NCI-H2196 treated with DMSO at 0.1 percent for 48 hours (cell line): Measurements from ENCODE around the gene TEX19.

Source experiments
- DNase-seq: peaks from one replicate; lab custom pipeline; 2025; ENCODE audit not compliant: unreplicated experiment; lab: John Stamatoyannopoulos, UW

The TEX19 gene

DNA sequence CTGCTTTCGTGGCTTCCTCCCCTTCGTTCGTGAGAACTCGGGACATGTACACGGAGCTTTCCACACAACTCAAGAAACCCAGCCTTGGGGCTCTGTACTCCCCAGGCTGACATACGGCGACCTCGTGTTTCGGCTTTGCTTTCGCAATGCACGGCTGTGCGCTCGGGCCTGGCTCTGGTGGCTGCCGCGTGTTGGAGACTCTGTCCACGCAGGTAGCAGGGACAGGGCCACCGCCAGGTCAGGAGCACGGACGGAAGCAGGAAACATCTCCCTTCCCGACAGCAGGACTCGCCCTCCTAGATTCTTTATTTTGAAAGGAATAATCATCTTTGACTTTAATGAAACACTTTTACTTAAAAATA, 29.9 kb downstream of the TEX19 start:
- no peak for DNase-seq

DNA sequence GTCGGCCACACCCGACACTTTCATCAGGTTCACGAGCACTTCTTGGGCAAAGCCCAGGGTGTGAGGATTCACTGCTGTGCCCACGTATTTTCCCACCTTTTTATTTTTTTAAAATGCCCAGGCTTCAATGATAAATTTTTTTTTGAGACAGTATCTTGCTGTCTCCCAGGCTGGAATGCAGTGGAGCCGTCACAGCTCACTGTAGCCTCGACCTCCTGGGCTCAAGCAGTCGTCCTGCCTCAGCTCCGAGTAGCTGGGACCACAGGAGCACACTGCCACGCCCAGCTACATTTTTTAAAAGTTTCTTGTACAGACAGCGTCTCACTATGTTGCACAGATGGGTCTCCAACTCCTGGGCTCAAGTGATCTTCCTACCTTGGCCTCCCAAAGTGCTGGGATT, 30.3 kb downstream of the TEX19 start:
- DNase-seq, result no peak

DNA sequence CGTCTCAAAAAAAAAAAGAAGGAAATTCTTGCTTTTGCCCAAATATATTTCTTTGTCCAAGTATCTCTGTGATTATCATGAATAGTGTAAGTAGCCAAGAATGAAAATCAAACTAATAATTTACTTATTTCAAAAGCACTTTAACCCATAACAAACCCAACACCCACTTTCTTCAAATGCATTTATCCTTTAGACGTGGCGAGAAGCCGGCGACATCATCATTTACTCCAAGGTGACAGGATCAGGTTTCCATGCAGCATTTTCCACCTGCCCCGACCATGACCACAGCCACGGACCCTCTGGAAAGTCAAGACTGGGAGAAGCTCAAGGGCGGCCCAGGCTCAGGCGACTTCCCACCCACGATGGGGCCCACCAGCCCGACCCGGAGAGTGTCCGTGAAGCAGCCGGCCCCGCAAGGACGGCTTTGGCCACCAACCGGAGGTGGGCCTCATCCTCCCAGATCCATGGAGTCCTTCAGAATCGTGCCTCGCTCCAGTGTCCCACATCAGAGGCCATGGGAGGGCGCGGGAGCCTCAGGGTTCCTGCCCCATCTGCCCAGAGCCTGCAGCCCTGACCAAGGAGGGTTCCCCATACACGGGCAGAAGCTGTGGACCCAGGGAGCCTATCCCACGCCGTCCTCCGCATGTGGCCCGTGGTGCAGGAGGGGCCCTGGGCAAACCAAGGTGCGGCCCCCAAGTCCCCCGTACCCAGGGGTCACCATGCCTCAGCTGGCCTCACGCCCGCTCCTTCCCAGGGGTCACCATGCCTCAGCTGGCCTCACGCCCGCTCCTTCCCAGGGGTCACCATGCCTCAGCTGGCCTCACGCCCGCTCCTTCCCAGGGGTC, 31.2 kb downstream of the TEX19 start:
- DNase-seq, result no peak

DNA sequence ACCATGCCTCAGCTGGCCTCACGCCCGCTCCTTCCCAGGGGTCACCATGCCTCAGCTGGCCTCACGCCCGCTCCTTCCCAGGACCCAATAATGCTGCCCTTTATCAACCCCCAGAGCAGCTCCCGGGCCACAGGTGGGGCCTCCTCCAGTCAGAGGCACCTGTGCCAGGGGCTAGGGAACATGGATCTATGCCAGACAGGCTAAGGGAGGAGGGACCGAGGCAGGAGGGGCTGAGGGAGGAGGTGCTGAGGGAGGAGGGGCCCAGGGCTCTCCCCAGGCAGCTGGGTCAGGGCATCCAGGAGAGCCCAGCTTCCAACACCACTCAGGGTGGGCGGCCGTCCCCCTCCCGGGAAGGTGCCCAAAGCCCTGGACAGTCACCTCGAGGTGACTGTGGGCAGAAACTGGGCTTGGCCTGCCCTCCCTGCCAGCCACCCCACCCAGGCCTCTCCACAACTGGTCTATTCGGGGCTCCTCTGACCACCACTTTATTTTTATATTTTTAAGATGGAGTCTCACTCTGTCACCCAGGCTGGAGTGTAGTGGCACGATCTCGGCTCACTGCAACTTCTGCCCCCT, 31.9 kb downstream of the TEX19 start:
- DNase-seq, result no peak

DNA sequence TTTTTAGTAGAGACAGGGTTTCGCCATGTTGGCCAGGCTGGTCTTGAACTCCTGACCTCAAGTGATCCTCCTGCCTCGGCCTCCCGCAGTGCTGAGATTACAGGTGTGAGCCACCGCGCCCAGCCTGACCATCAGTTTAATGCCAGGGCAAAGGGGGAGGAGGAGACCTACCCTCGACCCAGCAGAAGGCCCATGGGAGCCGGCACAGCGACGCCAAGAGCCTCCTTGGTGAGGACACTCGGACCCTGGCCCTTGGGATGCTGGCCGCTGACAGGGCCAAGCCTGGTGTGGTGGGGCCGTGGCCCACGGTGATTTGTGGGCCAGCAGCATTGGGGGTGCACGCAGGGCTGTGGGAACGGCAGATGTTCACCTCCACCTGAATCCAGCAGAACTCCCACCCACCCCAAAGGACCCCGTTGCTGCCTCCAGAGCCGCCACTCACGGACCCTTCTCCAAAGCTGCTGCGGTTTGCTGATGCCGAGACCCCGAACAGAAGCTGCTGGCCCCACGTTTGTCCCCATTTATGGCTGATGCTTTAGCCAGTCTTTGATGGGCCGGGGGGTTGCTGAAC, 32.5 kb downstream of the TEX19 start:
- no peak for DNase-seq

DNA sequence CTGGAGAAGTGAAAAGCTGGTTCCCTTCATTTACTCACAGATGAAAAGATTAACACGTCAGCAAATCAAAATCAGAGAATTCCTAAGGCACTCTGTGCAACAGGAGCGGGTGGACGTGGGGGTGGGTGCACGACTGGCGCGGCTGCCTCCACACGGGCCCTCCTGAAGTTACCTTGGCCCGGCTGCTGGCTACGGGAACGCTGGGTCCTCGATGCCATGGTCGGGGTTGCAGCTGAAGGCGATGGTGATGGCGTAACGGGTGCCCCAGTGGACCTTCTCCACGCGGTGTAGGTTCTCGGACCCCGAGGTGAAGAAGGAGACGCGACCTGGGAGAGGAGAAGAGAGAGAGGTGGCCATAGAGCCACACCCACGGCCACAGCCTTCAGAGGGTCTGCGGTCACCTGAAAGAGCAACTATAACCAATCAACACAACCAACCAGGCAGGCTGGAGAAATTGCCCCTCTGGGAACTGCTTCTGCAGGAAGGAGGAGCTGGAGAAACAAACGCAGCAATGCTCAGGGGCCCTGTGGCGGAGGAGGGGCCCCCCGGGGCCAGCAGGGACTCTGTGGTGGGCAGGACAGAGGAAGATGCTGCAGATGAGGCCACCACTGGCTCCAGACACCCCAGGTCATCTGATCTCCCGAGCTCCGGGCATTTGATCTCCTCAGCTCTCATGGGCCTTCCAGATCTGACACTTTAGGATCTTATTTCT, 33.3 kb downstream of the TEX19 start:
- no peak for DNase-seq

DNA sequence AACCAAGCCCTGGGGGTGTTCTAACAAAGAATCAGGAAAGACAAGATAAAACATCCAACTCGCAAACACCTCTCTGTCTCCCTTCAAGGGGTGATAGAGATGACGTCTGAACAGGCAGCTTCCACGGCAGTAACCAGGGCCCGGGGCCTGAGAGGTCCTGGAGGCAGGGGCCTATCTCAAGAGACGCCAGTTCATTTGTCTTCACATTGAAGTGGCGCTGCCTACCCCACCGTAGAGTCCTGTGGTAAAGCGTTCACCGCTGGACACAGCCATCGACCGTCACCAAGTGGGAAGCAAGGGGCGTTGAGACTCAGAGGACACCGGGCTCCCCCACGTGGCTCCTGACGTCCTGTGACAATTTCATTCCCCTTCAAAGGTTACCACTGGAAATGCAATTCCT, 33.9 kb downstream of the TEX19 start:
- DNase-seq, result no peak

DNA sequence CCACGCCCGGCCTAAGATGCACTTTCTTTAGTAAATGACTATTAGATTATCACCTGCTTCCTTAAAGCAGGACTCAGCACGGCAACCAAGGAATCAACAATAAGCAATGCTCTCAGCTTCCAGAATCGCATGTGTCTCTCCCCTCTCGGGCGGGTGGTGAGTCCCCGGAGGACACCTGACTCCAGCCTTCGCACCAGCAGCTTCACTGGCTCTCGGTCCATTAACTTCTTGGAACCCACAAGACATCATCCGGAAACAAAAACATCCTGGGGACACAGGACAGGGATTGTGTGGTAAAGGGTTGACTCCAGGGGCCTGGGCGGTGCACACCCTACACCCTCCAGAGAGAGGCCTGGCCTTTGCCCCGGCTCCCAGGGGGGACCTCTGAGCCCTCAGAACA, 35.2 kb downstream of the TEX19 start:
- no peak for DNase-seq

DNA sequence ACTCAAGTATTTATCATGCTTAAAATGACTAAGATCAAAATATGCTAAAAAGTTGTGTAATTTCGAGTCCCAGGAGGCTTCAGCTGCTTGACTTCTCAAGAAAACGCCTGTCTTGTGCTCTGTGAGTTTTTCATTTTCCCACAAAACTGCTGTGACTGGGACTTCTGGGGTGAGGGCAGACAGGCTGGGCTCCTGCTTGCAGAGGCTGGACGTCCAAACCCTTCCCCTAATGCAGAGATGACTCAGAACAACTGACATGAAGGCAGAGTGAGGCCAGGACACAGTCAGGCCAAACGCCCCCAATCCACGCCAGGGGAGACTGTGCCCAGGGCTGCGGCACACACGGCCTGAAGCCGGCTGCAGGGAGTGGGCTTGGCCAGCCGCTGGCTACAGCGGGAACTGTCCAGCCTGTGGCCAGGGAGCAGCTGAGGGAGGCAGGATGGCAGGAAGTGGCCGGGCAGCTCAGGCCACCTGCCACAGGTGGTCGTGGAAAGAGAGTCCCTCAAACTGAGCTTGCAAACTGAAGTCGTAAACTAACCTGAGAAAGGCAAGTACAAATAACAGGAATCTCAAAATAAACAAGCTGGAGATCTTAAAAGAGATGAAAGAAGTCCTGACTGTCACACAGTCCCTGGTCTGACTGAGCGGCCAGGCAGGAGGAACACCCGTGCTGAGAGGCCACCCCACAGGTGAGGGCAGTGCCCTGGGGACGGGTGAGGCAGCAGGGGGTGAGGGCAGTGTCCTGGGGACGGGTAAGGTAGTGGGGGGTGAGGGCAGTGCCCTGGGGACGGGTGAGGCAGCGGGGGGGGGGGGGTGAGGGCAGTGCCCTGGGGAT, 37.8 kb downstream of the TEX19 start:
- no peak for DNase-seq

DNA sequence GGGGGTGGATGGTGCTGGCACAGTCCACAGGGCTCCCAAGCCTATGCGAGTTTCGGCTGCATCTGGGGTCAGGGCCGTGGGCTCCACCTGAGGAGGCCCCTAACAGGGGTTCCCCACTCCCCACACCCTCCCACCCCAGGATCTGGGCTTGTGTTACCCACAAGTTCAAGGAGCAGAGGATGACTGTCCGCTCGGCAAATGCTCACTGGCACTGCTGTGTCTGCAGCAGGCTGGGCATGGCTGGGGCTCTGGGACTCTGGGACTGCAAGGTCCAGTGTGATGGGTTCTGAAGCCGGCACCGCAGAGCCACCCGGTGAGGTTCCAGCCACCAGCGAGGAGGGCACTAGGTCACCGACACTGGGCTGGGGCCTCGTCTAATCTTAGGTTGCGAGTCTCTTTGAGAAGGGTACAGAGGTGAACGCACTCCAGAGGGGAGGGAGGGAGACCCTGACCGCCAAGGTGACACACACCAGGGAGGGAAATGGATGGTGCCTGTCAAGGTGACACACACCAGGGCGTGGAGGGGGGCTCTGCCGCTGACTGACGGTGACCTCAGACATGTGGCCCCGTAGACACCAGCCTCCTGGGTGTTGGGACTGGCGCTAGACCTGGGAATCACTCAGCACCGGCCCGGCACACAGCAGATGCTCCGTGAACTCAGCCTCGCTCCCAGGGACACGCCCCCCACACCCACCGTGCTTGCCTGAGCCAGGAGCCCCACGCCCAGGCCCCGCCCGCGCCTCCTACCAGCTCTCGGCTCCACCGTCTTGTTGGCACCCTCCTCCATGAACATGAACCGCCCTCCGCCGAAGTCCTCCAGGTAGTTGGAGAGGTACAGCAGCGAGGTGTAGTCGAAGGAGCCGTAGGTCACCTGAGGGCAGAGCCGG, 38.6 kb downstream of the TEX19 start:
- DNase-seq, result no peak

DNA sequence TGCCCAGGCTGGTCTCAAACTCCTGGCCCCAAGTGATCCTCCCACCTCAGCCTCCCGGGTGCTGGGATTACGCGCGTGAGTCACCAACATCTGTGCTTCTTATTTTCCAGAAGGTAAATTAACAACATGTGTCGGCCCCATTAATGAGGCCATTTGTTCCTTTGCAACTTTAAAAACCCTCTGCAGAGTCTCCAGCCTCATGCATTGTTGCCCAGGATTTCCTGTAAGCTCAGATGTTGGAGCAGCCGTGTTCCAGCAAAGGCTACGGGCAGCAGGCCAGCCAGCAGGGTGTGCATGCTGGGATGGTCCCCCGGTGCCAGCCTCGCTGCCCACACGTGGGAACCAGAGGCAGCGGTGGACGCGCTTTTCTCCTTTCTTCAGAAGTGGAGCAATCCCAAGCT, 40.0 kb downstream of the TEX19 start:
- no peak for DNase-seq

DNA sequence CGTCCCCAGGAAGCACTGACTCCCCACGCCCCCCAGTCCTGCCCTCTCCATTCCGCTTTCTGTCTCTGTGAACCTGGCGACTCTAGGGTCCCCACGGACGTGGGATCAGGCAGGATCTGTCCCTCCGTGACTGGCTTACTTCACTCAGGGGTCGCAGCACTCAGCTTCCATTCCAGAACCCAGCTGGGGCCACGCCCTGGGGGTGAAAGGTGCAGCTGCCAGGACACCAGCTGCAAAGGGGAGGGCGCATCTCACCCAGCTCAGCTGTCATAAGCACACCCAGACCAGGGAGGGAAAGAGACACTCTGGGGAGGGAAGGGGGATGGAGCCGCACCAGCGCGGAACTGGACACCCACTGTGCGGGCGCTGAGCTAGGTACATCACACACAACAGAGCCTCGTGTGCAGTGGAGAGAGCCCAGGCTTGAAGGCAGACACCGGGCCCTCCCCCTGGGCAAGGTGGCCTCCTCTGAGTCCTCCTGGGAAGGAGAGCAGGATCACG, 40.6 kb downstream of the TEX19 start:
- peak; percentile 81 for DNase-seq

DNA sequence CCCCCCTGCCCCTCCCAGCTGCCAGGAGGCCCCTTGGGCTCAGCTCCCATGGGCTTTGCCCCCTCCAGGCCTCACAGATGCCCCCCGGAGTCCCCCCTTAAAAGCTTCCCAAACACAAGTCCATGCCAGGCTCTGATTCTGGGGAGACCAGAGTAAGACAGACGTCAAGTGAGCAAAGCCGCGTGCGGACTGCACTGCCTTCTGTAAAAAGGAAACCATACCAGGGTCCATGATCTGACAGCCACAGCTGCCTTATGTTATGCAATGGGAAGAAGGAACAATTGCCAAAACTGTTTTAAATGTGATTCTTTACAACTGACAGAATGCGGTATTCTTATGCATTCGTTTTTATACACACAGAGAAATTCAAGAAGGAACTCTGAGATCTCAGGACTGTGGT, 41.2 kb downstream of the TEX19 start:
- DNase-seq, result no peak

DNA sequence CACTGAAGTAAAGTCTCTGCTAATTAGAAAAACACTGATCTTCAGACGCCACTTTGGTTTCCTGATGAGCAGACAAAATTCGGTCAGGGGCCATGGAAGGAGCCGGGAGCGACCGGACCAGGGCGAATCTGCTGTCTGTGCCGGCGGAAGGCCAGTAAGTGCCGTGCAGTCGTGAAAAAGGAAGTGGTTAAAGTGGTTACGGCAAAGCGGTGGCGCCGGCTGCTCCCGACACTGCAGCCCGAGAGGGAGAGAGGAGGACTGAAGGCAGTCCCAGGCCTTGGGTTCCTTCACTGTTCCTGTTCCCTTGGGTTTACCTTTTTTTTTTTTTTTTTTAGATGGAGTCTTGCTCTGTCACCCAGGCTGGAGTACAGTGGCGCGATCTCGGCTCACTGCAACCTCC, 41.8 kb downstream of the TEX19 start:
- DNase-seq, result no peak

DNA sequence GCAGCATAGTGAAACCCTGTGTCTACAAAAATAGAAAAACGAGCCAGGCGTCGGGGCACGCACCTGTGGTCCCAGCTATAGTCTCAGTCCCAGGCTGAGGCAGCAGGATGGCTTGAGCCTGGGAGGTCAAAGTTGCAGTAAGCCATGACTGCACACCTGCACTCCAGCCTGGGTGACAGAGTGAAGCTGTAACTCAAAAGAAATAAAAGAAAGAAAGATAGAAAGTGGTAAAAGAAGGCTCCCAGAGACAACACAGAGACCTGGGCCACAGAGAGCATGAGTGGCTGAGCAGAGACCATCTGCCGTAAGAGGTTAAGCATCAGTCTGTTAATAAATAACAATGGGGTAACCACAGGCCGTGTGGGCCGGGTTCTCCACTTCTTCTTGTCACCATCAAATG, 43.8 kb downstream of the TEX19 start:
- no peak for DNase-seq

DNA sequence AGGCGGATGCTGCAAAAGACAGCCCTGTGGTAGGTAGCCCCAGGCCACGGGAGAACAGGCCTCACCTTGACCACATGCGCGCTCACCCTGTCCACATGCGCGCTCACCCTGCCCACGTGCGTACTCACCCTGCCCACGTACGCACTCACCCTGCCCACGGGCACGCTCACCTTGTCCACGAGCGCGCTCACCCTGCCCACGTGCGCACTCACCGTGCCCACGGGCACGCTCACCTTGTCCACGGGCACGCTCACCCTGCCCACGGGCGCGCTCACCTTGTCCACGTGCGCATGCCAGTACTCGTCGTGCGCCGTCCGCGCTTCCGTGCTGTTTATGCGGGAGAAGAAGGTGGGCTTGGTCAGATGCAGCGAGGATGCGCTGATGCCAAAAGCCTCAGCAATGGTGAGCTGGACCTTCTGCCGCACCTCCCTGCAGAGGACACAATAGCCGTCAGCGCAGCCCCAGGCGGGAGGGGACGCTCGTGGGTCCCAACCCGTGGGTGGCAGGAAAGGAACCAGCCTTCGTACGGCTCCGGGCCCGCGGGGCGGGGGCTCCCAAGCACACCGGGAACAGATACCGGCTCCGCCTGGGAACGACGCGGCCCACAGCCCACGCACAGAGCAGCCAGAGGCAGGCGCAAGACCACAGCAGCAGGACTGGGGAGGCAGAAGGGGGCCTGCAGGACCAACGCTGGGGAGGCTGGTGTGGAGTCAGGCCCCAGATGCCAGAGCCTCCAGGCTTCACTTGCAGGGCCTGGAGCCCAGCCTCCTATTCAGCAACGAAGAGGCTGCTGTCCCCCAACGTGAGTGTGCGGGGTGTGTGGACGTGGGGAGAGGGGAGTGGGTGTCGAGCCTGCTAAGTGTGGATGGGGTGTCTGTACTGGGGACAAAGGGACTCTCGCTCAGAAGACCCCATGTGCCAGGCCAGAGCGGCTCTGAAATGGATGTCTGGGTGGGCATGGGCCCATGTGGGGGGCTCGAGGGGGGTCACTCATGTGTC, 44.9 kb downstream of the TEX19 start:
- DNase-seq, result no peak

DNA sequence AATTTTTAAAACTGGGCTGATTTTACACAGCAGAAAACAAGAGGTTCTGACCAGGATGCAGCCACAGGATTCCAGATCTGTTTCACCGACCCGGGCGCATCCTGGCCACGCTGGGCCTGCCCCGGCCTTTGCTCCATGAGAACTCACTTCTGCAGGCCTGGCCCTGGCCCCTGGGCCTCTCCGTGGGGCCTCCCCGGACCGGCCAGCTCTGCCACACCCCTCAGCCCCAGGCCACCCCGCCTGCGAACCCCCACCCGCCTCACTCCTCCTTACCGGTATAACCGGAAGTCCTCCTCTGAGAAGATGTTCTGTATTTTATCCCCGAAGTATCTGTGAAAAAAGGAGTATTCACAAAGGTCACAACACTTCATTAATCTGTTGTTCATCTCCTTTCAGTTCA, 46.0 kb downstream of the TEX19 start:
- DNase-seq, result no peak

DNA sequence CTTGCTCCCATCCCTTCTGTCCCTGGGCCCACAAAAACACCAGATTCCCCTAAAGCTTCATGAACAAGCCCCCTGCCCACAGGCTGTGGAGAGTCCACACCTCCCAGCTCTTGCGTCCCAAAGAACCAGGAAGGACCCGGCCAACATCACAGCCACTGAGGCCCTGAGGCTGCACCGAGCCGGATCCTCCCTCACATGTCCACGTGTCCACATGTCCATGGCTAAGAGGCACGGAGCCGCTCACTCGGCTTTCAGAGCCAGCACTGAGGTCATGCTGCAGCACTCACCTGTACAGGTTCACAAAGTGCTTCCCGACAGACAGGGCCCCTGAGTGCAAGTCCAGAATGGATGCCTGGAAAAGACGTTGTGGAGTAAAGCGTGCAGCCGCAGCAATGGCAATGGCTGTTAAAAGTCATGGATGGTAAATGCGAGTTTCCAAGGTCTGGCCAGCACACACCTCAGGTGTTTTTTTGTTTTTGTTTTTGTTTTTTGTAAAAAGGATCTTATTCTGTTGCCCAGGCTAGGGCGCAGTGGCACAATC, 47.2 kb downstream of the TEX19 start:
- DNase-seq, result no peak
